HFF-Myc (cell line): ENCODE measurements around the gene SRSF10.
"Not testable (repeated sequence)": the region's sequence is repeated elsewhere in the genome, so short reads cannot be mapped to it uniquely, and the experiment has no call there.

ENCODE experiments used
- DNase-seq: peaks from one replicate; pipeline ENCODE4 v3.0.0-alpha.2; 2011; ENCODE audit warnings: low read depth; ENCODE audit errors: extremely low read depth
- H3K4me3 ChIP-seq: replicated peaks from 2 replicates; pipeline ENCODE4 v1.5.1; 2011; ENCODE audit warnings: low read depth, mild to moderate bottlenecking, control low read depth, low read length
- CTCF ChIP-seq: IDR thresholded peaks from 2 replicates; pipeline ENCODE4 v1.5.1; 2012; ENCODE audit warnings: mild to moderate bottlenecking, low read depth, low read length, control low read depth; ENCODE audit errors: missing control alignments

Gene SRSF10

DNA sequence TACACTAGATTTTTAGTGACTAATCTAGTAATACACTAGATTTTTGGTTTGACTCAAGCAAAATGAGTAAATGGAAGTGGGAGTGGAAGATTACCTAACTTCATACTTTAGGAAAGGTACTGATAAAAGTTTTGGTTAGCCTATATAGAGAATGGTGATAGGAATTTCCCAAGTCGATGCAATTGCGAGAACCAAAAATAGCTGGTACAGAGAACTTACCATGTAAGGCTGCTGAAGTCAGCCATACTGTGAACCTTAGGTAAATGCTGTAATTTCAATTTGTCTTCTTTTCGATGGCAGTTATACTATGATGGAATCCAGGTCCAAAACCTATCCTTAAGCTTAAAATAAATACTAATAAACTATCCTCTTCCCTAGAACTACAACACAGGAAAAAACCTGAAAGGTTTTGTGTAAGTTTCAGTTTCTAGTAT, 15.9 kb downstream of the SRSF10 start:
- no peak for DNase-seq
- H3K4me3 ChIP-seq: no peak overlapping the region
- no peak for TF ChIP-seq CTCF

GRCh38 chr1:23963617-23964234, 16.4 kb downstream of the SRSF10 start:
- TF ChIP-seq CTCF: no peak
- no peak for DNase-seq
- no peak overlapping the region for H3K4me3 ChIP-seq

- H3K4me3 ChIP-seq: peak overlapping the region; percentile 76
- no peak for DNase-seq
- TF ChIP-seq CTCF: no peak
Measured at GRCh38 chr1:23960291-23961020, 19.7 kb downstream of the SRSF10 start.

DNA sequence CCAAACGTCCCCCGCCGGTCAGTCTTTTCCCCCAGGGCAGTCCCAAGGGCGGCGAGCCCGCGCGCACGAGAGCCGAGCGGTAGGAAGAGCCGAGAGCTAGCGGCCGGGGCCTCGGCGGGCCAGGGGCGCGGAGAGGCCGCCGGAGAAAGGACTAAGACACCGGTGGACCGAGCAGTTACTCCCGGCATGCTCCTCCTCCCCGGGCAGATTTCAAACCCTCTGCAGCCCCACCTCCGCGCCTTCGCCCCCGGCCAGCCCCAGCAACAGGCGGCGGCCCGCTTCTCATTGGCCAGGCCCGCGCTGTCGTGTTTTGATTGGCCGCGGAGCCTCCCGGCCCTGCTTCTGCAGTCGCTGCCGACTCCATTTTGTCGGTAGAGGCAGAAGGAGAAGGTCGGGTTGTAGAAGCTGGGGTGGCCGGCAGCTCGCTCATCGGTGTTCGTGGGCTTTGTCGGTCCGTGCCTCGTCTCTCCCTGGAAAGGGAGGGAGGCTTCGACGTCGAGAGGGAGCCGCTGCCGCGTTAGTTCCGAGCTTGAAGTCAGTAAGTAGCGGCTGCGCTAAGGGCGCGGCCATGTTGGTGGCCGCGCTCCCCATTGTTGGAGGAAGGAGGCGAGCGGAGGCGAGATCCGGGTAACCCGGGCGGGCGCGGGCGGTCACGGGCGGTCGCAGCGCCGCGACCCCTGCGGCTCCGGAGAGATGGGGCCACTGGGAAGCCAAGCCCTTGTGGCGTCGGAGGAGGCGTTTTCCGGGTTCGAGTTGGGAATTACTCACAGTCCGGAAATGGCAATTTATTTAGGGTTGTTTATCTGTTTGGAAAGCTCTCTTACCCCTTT, 20.5 kb downstream of the SRSF10 start, which contains the start of gene PNRC2:
Gene PNRC2, plus strand, starts transcription at position 368 of the 830 bp plus-strand sequence. CDS start 1,630 bp downstream, outside the sequence.
- DNase-seq: peak; percentile 85
- no peak for TF ChIP-seq CTCF
- H3K4me3 ChIP-seq: peak within 1 kb of the TSS; percentile 76

GRCh38 chr1:23958810-23959460, 21.2 kb downstream of the SRSF10 start:
- DNase-seq: peak; percentile 82
- H3K4me3 ChIP-seq: peak overlapping the region; percentile 76
- TF ChIP-seq CTCF: peak; percentile 32

DNA sequence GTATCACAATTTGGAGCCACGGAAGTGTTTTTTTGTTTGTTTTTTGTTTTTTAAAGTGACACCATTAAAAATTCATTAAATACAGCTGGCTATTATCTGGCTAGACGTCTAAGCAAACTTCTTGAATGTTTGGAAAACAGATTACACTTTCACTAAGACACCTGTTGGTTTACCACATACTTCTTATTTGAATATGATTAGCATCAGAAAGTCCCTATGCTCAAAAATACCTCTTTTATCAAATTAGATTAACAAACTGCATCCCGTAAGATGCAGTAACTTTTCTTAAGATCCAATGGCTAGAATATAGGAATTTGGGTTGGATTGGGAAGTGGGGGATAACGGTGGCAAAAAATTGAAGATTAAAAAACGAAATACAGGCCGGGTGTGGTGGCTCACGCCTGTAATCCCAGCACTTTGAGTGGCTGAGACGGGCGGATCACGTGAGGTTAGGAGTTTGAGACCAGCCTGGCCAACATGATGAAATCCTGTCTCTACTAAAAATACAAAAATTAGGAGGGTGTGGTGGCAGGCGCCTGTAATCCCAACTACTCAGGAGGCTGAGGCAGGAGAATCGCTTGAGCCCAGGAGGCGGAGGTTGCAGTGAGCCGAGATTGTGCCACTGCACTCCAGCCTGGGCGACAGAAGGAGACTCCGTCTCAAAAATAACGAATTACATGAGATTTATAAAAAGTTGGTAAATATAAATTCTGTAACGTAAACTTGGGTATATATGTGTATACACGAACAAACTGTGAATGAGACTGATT, 21.9 kb downstream of the SRSF10 start:
- DNase-seq: not testable (repeated sequence)
- H3K4me3 ChIP-seq: peak overlapping the region; percentile 76
